ENCODE data around the gene ACADM. TPM values are rescaled to one million over a fixed set of nuclear protein-coding genes. Genes with fewer than 3 reads are reported as not detected.
"Not testable (repeated sequence)": the region's sequence is repeated elsewhere in the genome, so short reads cannot be mapped to it uniquely, and the experiment has no call there.

The ACADM gene
- total and polyA plus RNA-seq, 9 donors = 38.9 to 61.7 (median 54.9) TPM

- H3K4me1 ChIP-seq (ENCODE audit: insufficient read depth); H3K36me3 ChIP-seq; H3K9me3 ChIP-seq; H3K27me3 ChIP-seq; DNase-seq; H3K27ac ChIP-seq; H3K4me3 ChIP-seq: not testable (repeated sequence)
- WGBS, 3 donors = 77 to 87% (median 83%) methylated on average over 4 of the region's 4 CpGs
- intact Hi-C loops (cut with DNase I) = loop anchor here in 1 of 4 donors (10.0 kb wide), 1 partner anchor 55 kb away; the partner anchor contains the start of gene ACADM
Observed at GRCh38 chr1:75780183-75780582, 55.7 kb downstream of the ACADM start.

- intact Hi-C loops (cut with DNase I) = loop anchor here in 1 of 4 donors (10.0 kb wide), 1 partner anchor 59 kb away; the partner anchor contains the start of gene ACADM
- not testable (repeated sequence) for H3K27ac ChIP-seq; H3K27me3 ChIP-seq; H3K4me3 ChIP-seq; H3K9me3 ChIP-seq; H3K36me3 ChIP-seq; H3K4me1 ChIP-seq (ENCODE audit: insufficient read depth); DNase-seq
- WGBS, 3 donors = 90 to 95% (median 93%) methylated on average over 4 of the region's 4 CpGs
Observed at GRCh38 chr1:75783920-75784319, 59.4 kb downstream of the ACADM start.

DNA sequence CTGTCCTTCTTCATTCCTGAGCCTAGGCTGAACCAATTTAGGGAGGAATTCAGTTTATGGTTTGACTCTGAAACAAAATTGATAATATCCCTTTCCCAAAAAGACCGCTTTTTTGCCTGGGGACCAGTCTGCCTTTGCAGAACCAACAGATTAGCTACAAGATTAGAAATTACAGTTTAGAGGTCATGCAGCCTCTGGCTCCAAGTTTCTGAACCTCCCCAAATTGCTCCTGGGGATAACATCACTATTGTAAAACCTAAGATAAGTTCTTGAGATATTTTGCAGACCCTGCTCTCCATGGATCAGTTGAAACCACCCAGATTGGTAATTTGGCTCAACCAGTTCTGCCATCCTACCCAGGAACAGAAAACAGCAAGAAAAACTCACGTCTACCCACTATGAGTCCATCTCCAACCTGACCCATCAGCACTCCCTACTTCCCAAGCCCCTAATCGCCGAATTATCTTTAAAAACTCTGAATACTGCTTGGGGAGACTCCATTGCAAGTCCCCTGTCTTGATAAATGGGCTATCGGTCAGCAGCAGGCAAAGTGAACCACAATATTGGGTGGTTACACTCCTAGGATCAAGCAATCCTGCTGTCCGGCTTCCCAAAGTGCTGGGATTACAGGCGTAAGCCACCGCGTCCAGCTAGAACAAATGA, 60.9 kb downstream of the ACADM start:
- peak overlapping the region; percentile 56 for H3K4me3 ChIP-seq
- H3K4me1 ChIP-seq (ENCODE audit: insufficient read depth) = peaks cover 5% of the 10 kb centered on the region
- intact Hi-C loops (cut with DNase I) = loop anchor here in 1 of 4 donors (10.0 kb wide), 1 partner anchor 61 kb away; the partner anchor contains the start of gene ACADM
- H3K9me3 ChIP-seq = no peaks in the 10 kb centered on the region
- H3K27me3 ChIP-seq = no peaks in the 10 kb centered on the region
- DNase-seq = no peak
- peak overlapping the region in 1 of 2 donors; percentile 70 for H3K27ac ChIP-seq
- H3K36me3 ChIP-seq = no peaks in the 10 kb centered on the region
- no peak for TF ChIP-seq CTCF (IDR thresholded peaks at IDR 0.05)
- no peak for TF ChIP-seq POLR2A (IDR thresholded peaks at IDR 0.05)
- TF ChIP-seq EP300 (IDR thresholded peaks at IDR 0.05) = no peak
- 10% methylated on average over 9 of the region's 9 CpGs for WGBS, 3 donors

DNA sequence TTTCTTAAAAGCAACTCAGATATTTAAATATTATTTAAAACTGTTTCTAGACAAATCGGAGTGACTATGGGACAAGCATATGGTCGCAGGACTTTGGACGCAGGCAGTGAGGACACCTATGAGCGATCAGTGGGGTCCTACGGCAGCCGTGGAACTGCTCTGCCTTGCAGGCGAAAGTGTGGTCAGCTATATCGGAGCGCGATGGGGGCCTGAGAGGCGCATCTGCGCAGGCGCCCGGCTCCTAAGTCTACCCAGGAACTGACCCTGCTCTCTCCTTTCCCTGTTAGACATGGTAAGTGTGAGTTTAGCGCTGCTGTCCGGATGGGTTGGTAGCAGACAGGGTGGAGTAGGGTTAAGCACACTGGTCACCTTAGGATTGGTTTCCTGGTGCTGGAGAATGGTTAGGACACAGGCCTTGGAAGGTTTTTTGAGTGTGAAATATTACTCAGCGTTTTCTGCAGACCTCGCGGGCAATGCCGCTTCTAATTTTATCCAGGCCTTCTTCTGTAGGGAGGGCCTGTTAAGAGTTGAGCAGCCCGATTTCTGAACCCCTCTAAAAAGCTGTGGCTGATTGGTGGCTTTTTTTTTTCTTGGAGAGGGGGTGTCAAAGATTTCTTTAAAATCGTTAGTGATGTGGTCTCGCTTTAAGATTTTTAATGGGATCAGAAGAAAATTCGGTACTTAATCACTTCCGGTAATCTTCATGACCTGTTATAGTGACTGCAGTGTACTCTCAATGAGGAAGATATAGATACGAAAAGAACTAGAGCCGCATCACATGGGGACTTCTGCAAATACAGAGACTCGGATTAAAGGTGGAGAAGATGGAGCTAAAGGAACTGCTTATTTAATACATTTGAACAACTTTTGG, 61.7 kb downstream of the ACADM start, which contains the start of gene RABGGTB:
Gene RABGGTB, plus strand, starts transcription at position 274 of the 871 bp plus-strand sequence. Its CDS starts 16 bp downstream, at position 290.
- H3K4me1 ChIP-seq (ENCODE audit: insufficient read depth) = peaks cover 5% of the 10 kb centered on the region
- peak; percentile 39 for TF ChIP-seq POLR2A (IDR thresholded peaks at IDR 0.05)
- no peak for TF ChIP-seq EP300 (IDR thresholded peaks at IDR 0.05)
- no peaks in the 10 kb centered on the region for H3K27me3 ChIP-seq
- intact Hi-C loops (cut with DNase I) = loop anchor here in 1 of 4 donors (10.0 kb wide), 1 partner anchor 61 kb away; the partner anchor contains the start of gene ACADM
- peak; percentile 93 to 96 (median 94) for DNase-seq
- peak within 1 kb of the TSS in 1 of 2 donors; percentile 70 for H3K27ac ChIP-seq
- 0% methylated on average over 28 of the region's 28 CpGs for WGBS, 3 donors
- peak within 1 kb of the TSS; percentile 56 for H3K4me3 ChIP-seq
- H3K36me3 ChIP-seq = no peaks in the 10 kb centered on the region
- no peaks in the 10 kb centered on the region for H3K9me3 ChIP-seq

- WGBS, 3 donors = 1 to 4% (median 2%) methylated on average over 10 of the region's 10 CpGs
- intact Hi-C loops (cut with DNase I) = loop anchor here in 1 of 4 donors (10.0 kb wide), 1 partner anchor 62 kb away; the partner anchor contains the start of gene ACADM
- H3K4me1 ChIP-seq (ENCODE audit: insufficient read depth) = peaks cover 5% of the 10 kb centered on the region
- H3K27me3 ChIP-seq = no peaks in the 10 kb centered on the region
- H3K9me3 ChIP-seq = no peaks in the 10 kb centered on the region
- no peak overlapping the region for H3K27ac ChIP-seq
- DNase-seq = no peak
- peak overlapping the region; percentile 56 for H3K4me3 ChIP-seq
- no peak for TF ChIP-seq POLR2A (IDR thresholded peaks at IDR 0.05)
- TF ChIP-seq EP300 (IDR thresholded peaks at IDR 0.05) = no peak
- TF ChIP-seq CTCF (IDR thresholded peaks at IDR 0.05) = no peak
- no peaks in the 10 kb centered on the region for H3K36me3 ChIP-seq
Observed at GRCh38 chr1:75786901-75787493, 62.5 kb downstream of the ACADM start.
